Ascending aorta (tissue), 2 donors: ENCODE data around the gene ZFYVE9. TPM values are rescaled to one million over a fixed set of nuclear protein-coding genes. Genes with fewer than 3 reads are reported as not detected.

Experiments used
- DNase-seq, 2 donors: peaks; one replicate each; pipeline ENCODE4 v3.0.0-alpha.2; 2019; ENCODE audit warnings: low spot score in 2 of 2
- H3K27ac ChIP-seq, 2 donors: fragments of 200-600 bp; sonication (generic); one replicate each; pipeline ENCODE4 v1.5.1; 2016 to 2017; ENCODE audit warnings: mild to moderate bottlenecking in 1 of 2
- H3K27me3 ChIP-seq: fragments of 200-600 bp; sonication (generic); one replicate; pipeline ENCODE4 v1.5.1; 2017
- H3K36me3 ChIP-seq, 2 donors: fragments of 200-600 bp; sonication (generic); one replicate each; pipeline ENCODE4 v1.5.1; 2016
- H3K4me1 ChIP-seq, 2 donors: fragments of 200-600 bp; sonication (generic); one replicate each; pipeline ENCODE4 v1.5.1; 2016 to 2017; ENCODE audit warnings: mild to moderate bottlenecking in 1 of 2
- H3K4me3 ChIP-seq, 2 donors: fragments of 200-600 bp; sonication (generic); one replicate each; pipeline ENCODE4 v1.5.1; 2016 to 2017; ENCODE audit warnings: mild to moderate bottlenecking in 1 of 2
- H3K9me3 ChIP-seq, 2 donors: fragments of 200-600 bp; sonication (generic); one replicate each; pipeline ENCODE4 v1.5.1; 2016
- CTCF ChIP-seq, 3 experiments: fragments of 200-600 bp in 2 of 3; fragments of 450-650 bp in 1 of 3; sonication (generic) in 2 of 3; IDR thresholded peaks; one replicate each; pipeline ENCODE4 v1.5.1; 2016 to 2019; ENCODE audit warnings: antibody characterized with exemption in 3 of 3, mild to moderate bottlenecking in 1 of 3, moderate library complexity in 1 of 3
- intact Hi-C: fragments of 100-400 bp; cut with DNase I; formaldehyde crosslinking; loops from one replicate; pipeline ENCODE4 v1.15.1; 2023
- total RNA-seq: library from RNA; depleted of rRNA; stranded (reverse); fragments of >200 nt; gene quantifications from one replicate; pipeline ENCODE4 v1.1.0, GENCODE V29; 2016

Gene ZFYVE9
- total RNA-seq, 1 donor from 2014 or later = 8.1 TPM

DNA sequence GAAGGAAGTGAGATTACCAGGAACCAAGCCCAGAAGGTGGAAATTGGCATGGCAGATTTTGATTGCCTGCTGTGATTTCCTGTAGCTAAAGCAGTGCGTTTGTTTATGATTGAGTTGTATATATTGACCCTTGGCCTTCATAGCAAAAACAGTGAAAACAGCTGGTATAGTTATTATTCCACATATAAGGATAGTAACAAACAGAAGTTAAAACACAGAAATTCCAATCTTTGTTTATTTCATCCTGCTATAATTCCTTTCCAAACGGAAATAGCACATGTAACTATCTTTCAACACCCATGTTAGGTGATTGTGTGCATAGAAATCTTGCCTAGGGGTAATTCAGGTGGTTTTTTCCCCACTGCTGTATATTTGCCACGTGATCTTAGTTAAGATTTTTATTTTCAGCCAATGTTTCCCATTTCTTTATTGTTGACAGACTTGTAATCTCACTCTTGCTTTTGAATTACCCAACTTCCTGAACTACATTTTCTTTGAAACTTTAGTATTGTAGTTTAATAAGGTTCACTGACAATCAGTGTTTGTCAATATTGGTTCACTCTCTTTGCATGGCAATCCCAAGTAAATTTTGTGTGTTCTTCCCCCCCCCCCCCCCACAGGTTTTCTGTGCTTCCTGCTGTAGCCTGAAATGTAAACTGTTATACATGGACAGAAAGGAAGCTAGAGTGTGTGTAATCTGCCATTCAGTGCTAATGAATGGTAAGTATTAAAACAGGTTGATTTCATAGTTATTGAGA is 121.4 kb downstream of the ZFYVE9 start:
- Histone ChIP-seq H3K4me3 (no peak overlapping the region), H3K4me1 (no peaks in the 10 kb centered on the region), H3K27ac (no peak overlapping the region), H3K36me3 (no peaks in the 10 kb centered on the region), H3K9me3 (no peaks in the 10 kb centered on the region), H3K27me3 (no peaks in the 10 kb centered on the region)
- intact Hi-C loops = loop anchor here (5.0 kb wide), 1 partner anchor 121 kb away; the partner anchor contains the start of gene ZFYVE9
- TF ChIP-seq CTCF (IDR thresholded peaks at IDR 0.05) = no peak
- DNase-seq = no peak

DNA sequence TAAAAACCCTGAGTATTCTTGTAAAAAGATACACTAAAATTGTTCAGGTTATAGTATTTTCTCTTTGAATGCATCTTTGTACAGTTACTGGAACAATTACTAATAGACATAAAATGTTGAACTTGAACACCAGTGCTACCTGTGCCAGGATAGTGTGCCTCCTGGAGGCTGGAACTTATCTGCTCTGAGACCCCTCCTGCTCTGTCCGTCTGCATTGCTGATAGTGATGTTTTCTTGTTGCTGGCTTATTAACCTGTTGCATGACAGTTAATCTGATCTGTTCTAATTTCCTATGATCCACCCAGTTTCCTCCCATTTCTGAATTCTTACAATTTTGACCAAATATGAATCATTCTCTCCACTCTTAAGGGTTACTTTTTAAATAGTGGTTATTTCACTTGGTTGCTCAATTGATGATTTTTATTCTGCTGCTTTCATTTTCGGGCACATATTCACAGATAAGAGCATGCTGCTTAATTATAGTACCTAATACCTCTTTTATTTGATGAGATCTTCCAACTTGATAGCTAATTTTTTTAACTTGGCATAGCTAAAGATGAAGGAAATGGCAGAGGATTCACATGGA is 122.7 kb downstream of the ZFYVE9 start:
- H3K27ac ChIP-seq = no peak overlapping the region
- TF ChIP-seq CTCF (IDR thresholded peaks at IDR 0.05) = no peak
- no peaks in the 10 kb centered on the region for H3K9me3 ChIP-seq
- no peak overlapping the region for H3K4me3 ChIP-seq
- H3K27me3 ChIP-seq = no peaks in the 10 kb centered on the region
- no peak for DNase-seq
- no peaks in the 10 kb centered on the region for H3K4me1 ChIP-seq
- peaks cover 0 to 10% of the 10 kb centered on the region in 2 donors for H3K36me3 ChIP-seq
- intact Hi-C loops = loop anchor here (5.0 kb wide), 1 partner anchor 122 kb away; the partner anchor contains the start of gene ZFYVE9

DNA sequence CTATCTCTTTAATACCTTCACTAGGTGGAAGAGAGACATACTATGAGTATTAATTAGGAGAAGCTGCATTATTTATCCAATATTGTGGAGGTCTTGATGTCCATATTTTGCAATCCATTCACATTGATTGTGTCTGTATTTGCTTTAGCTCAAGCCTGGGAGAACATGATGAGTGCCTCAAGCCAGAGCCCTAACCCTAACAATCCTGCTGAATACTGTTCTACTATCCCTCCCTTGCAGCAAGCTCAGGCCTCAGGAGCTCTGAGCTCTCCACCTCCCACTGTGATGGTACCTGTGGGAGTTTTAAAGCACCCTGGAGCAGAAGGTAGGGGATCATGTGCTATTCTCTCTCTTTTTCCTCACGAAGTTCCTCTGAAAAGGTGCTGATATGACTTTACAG is 124.6 kb downstream of the ZFYVE9 start:
- H3K27ac ChIP-seq = no peak overlapping the region
- no peak for TF ChIP-seq CTCF (IDR thresholded peaks at IDR 0.05)
- DNase-seq = no peak
- no peaks in the 10 kb centered on the region for H3K4me1 ChIP-seq
- peaks cover 0 to 10% of the 10 kb centered on the region in 2 donors for H3K36me3 ChIP-seq
- no peak overlapping the region for H3K4me3 ChIP-seq
- no peaks in the 10 kb centered on the region for H3K27me3 ChIP-seq
- H3K9me3 ChIP-seq = no peaks in the 10 kb centered on the region
- intact Hi-C loops = no loop called here

DNA sequence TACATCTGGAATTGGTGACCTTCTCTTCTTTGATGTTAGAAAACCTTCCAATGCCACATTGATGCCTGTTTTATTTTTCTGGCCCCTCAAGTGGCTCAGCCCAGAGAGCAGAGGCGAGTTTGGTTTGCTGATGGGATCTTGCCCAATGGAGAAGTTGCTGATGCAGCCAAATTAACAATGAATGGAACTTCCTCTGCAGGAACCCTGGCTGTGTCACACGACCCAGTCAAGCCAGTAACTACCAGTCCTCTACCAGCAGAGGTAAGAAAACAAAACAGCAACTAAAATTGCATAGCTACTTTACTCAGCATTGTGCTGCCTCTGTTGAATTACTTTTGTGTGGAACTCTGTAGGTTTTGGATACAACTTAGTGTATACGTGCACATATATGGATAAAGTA is 126.5 kb downstream of the ZFYVE9 start:
- Histone ChIP-seq H3K9me3 (no peaks in the 10 kb centered on the region), H3K27ac (no peak overlapping the region), H3K4me3 (no peak overlapping the region), H3K36me3 (peaks cover 0 to 16% of the 10 kb centered on the region in 2 donors), H3K27me3 (no peaks in the 10 kb centered on the region), H3K4me1 (no peaks in the 10 kb centered on the region)
- DNase-seq = no peak
- TF ChIP-seq CTCF (IDR thresholded peaks at IDR 0.05) = no peak
- intact Hi-C loops = no loop called here

DNA sequence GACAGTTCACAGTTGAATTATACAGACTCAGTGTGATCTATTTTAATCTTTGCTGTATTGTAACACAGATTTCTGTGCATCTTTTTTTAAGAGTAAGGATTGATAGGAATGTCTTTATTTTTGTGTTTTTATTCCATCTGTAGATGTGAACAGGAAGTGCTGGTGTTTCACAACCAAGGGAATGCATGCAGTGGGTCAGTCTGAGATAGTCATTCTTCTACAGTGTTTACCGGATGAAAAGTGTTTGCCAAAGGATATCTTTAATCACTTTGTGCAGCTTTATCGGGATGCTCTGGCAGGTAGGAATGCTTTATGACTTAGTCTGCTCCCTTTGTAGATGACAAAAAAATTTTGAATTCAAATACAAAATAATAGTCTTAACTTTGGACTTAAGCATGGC is 139.6 kb downstream of the ZFYVE9 start:
- Histone ChIP-seq H3K27ac (no peak overlapping the region), H3K36me3 (peaks cover 14 to 20% of the 10 kb centered on the region in 2 donors), H3K27me3 (no peaks in the 10 kb centered on the region), H3K4me3 (no peak overlapping the region), H3K4me1 (no peaks in the 10 kb centered on the region), H3K9me3 (no peaks in the 10 kb centered on the region)
- intact Hi-C loops = no loop called here
- no peak for TF ChIP-seq CTCF (IDR thresholded peaks at IDR 0.05)
- no peak for DNase-seq
